ENCODE data around the gene GJA10.
A peak's percentile ranks its signal among the peaks of the same experiment; 100 is the strongest.
"Not testable (repeated sequence)": the region's sequence is repeated elsewhere in the genome, so short reads cannot be mapped to it uniquely, and the experiment has no call there.

Gene GJA10

DNA sequence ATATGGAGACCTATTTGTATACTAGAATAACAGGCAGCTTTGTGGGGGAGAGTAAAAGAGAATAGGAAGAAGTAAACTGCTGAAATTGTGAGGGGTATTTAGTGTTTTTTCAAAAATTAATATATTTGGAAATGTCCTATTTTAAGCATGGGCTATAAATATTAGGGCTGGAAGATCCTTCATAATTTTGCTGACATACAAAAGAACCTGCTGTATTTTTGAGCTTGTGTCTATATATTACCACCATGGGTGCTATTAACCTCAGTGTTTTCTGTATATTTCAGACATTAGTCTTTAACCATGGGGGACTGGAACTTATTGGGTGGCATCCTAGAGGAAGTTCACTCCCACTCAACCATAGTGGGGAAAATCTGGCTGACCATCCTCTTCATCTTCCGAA is at the start of gene GJA10:
Gene GJA10, plus strand, starts transcription at position 301 of the 400 bp plus-strand sequence. Its CDS starts 0 bp downstream, at position 301.
- no peak for DNase-seq

DNA sequence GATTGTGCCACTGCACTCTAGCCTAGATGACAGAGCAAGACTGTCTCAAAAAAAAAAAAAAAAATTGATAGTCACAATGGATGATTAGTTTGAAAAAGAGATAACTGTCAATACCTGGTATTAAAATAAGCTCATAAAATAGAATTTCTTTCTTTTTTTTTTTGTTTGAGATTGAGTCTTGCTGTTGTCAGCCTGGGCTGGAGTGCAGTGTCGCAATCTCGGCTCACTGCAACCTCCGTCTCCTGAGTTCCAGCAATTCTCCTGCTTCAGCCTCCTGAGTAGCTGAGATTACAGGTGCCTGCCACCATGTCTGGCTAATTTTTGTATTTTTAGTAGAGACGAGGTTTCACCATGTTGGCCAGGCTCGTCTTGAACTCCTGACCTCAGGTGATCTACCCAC is 46.8 kb upstream of the GJA10 start:
- not testable (repeated sequence) for DNase-seq

- peak; percentile 27 for DNase-seq
Observed at GRCh38 chr6:89853068-89853467, 41.2 kb upstream of the GJA10 start.

DNA sequence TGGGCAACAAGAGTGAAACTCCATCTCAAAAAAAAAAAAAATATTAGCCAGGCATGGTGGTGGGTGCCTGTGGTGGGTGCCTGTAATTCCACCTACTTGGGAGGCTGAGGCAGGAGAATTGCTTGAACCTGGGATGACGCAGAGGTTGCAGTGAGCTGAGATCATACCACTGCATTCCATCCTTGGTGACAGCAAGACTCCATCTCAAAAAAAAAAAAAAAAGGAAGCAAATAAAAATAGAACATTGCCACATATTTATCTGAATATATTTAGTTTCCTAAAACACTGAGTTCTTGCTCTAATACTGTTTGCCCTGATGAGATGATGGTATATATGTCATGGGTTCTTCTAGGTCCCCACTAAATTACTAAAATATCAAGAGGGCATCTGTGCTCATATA is 36.2 kb upstream of the GJA10 start:
- no peak for DNase-seq

GRCh38 chr6:89859744-89860143 is 34.5 kb upstream of the GJA10 start:
- DNase-seq = no peak

GRCh38 chr6:89862273-89862672 is 32.0 kb upstream of the GJA10 start:
- DNase-seq = no peak

DNA sequence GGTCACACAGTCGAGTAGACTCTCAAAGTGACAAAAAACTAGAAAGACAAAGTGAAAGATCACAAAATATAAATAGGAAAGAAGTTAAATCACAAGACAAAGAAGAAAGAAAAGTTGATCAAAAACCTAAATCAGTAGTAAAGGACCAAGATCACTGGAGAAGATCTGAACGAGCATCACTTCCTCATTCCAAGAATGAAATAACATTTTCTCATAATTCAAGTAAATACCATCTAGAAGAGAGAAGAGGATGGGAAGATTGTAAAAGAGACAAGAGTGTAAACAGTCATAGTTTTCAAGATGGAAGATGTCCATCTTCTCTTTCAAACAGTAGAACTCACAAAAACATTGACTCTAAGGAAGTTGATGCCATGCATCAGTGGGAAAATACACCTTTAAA is 31.6 kb upstream of the GJA10 start:
- DNase-seq = no peak

DNA sequence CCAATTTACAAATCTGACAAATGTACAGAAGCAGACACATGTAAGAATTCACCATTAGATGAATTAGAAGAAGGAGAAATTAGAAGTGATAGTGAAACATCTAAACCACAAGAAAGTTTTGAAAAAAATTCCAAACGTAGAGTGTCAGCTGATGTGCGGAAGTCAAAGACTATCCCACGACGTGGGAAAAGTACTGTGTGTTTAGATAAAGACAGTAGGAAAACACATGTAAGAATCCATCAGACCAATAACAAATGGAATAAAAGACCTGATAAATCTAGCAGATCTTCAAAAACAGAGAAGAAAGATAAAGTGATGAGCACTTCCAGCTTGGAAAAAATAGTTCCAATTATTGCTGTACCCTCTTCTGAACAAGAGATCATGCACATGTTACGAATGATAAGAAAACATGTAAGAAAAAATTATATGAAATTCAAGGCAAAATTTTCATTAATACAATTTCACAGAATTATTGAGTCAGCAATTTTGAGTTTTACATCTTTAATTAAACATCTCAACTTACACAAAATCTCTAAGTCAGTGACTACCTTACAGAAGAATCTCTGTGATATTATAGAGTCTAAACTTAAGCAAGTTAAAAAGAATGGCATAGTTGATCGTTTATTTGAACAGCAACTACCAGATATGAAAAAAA is 28.1 kb upstream of the GJA10 start:
- no peak for DNase-seq

DNA sequence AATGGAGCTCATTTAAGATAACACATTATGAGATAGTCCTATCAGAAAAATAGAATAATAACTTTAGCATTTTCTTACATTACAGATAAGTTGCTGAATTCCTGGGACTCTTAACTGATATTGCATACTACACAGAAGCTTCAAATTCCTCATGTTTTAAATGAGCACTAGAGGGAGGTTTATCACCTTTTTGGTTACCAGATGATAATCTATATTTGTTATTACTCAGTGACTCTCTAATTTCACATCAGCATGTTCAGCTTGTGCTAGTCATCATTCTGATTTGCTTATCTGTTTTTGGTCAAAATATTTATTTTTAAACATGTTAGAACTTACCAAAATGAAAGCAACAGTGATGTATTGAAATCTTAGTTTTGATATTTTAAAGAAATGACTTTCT is 20.5 kb upstream of the GJA10 start:
- DNase-seq = no peak

DNA sequence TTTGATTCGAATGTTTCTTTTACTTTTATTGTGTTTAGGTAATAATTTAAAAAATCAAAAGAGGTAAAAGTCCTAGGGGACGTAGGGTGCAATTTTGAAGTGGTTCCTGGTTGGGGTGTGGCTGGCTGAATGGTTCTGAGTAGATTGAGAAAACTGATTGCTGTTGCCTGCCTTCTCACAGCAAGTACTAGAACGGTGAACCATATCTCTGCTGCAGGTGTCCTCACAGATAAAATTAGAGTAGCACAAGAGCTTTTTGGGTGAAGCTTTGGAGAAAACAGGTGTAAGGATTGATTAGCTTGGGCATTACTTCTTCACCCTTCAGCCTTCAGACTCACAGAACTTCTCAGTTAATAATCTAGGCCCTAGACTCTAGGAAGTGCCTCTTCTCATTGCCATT is 19.8 kb upstream of the GJA10 start:
- no peak for DNase-seq

DNA sequence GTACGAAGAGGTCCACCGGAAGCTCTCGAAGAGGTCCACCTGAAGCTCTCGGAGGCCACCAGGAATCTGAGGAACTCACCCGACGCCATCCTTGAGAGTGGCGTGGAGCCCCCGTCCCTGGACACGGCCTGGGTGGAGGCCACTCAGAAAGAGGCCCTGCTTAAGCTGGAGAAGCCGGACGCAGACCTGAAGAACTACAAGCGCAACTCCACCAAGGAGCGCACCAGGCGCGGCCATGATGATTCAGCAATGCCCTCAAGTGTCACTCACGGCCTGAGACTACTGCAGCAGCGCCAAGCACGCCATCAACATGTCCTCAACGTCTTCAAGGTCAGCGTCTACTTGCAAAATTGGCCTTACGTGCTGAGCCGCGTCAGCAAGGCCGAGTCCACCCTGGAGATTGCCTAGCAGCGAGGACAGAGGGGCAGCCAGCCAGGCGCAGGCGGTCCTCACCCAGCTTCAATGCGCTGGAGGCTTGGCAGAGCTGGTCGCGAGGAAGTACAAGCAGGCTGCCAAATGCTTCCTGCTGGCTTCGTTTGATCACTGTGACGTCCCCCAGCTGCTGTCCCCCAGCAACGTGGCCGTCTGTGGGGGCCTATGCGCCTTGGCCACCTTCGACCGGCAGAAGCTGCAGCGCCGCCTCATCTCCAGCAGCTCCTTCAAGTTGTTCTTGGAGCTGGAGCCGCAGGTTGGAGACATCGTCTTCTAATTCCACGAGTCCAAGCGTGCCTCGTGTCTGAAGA is 7.7 kb upstream of the GJA10 start:
- DNase-seq = no peak

DNA sequence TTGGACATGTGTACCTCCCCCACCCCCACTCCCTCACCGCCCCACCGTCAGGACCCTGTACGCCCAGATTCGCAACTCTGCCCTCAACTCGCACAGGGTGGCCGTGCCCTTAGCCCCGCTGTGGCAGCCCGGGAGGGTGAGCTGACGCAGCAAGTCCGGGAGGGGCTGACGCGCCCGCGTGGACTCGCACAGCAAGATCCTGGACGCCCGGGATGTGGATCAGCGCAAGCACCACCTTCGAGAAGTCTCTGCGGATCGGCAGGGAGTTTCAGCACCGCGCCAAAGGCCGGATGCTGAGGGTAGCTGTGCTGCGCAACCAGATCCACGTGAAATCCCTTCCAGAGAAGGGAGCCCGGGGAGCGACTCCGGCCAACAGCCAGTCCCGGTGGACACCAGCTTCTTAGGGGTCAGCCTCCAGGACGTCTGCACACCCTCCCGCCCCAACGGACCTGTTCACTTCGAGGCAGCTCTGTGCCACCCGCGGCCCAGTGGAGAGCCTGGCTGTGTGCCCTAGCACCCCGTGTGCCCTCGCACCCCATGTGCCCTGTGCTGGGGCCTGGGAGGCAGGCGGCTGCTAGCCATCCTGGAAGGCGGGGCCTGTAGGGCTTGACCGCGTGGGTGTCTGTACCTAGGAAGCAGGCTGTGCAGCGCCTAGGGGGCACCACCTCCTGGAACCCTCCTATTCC is 6.7 kb upstream of the GJA10 start:
- DNase-seq = no peak

GRCh38 chr6:89888138-89888514 is 6.1 kb upstream of the GJA10 start:
- DNase-seq = no peak

DNA sequence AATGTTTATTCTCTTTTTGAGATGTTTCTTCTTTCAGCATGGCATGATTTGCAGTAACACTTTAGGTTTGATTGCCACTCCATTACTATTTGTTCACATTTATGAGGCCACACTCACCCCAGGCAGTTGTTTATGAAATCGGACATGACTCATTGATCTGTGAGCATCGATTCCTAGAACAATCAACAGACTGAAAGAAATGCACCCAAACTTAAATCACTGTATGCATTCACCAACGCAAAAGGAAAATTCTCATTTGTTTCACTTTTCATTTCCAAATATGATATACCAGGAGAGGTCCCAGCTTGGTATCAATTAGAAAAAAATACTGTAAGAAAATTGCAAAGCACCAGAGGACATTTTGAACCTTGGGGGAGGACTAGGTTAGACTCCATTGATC is 5.4 kb upstream of the GJA10 start:
- DNase-seq = no peak

DNA sequence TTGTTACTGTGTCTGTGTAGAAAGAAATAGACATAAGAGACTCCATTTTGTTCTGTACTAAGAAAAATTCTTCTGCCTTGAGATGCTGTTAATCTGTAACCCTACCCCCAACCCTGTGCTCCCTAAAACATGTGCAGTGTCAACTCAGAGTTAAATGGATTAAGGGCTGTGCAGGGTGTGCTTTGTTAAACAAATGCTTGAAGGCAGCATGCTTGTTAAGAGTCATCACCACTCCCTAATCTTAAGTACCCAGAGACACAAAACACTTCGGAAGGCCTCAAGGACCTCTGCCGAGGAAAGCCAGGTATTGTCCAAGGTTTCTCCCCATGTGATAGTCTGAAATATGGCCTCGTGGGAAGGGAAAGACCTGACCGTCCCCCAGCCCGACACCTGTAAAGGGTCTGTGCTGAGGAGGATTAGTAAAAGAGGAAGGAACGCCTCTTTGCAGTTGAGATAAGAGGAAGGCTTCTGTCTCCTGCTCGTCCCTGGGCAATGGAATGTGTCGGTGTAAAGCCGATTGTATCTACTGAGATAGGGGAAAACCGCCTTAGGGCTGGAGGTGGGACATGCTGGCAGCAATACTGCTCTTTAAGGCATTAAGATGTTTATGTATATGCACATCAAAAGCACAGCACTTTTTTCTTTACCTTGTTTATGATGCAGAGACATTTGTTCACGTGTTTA is 3.3 kb upstream of the GJA10 start:
- not testable (repeated sequence) for DNase-seq

DNA sequence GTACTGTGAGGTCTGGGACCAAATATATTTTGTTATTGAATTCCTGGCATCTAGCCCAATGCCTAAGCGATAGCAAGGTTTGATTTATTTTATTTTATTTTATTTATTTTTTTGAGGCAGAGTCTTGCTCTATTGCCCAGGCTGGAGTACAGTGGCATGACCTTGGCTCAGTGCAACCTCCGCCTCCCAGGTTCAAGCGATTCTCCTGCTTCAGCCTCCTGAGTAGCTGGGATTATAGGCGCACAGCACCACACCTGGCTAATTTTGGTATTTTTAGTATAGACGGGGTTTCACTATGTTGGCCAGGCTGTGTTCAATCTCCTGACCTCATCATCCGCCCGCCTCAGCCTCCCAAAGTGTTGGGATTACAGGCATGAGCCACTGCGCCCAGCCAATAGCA is 1.7 kb upstream of the GJA10 start:
- not testable (repeated sequence) for DNase-seq

GRCh38 chr6:89895276-89895874 is 1.1 kb downstream of the GJA10 start:
- peak; percentile 54 for DNase-seq

DNA sequence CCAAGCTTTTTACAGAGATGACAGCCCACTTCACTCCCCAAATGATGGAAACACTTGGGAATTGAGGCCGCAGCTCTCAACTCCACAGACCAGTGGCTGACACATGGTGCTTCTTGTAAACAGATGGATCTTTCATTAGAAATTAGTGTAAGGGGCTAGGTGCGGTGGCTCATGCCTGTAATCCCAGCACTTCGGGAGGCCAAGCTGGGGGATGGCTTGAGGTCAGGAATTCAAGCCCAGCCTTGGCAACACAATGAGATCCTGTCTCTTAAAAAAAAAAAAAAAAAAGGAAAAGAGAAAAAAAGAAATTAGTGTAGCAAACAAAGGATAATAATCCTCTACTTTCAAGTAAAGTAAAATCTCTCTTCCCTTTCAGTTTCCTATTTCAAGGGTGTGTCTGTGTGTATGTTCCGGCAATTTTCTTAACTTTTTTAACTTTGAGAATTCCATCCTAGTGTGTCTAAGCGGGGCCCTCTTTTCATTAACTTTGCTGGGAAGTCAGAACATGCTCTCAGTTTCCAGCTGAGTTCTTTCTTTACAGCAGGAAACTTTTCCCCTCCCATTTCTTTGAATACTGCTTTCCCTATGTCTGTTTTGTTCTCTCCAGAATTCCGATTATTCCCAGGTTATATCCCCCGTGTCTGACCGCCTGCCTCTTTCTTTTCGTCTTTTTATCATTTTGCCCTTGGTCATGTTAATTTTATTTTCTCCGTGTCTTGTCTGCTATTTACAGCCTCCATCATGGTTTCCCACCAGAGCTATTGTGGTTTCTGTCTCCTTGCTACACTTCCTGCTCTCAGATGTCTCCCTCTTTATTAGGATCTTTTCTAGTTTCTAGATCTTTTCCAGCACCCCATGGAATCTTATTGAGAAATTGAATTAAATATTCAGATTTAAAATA is 16.0 kb downstream of the GJA10 start:
- DNase-seq = not testable (repeated sequence)

DNA sequence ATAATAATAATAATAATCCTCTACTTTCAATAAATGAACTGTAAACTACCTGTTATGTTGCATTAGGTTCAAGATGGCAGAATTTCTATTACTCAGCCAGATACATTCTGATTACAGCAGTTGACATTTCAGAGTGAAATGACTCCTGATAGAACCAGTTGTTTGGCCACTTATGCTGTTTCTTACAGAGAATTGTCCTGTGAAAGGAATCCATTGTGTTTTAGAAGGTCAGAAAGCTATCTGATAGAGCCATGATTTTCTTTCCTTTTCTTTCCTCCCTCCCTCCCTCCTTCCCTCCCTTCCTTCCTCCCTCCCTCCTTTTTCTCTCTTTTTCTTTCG is 16.6 kb downstream of the GJA10 start:
- no peak for DNase-seq

GRCh38 chr6:89916136-89916920 is 22.1 kb downstream of the GJA10 start:
- no peak for DNase-seq

- no peak for DNase-seq
Observed at GRCh38 chr6:89917216-89917615, 22.9 kb downstream of the GJA10 start.
